Stimulated activated CD4-positive, alpha-beta T cell treated with anti-CD3 and anti-CD28 coated beads, TNF-alpha, amount 100 ng/mL, for 48 hours (primary cell): ENCODE data around the gene CREB5.
"Not testable (repeated sequence)": the region's sequence is repeated elsewhere in the genome, so short reads cannot be mapped to it uniquely, and the experiment has no call there.

Experiments
- DNase-seq, 3 donors: peaks; one replicate each; pipeline ENCODE4 v3.0.0-alpha.2; 2020; ENCODE audit warnings: low read depth in 3 of 3

Gene CREB5

GRCh38 chr7:28579571-28579970 lies 167.3 kb downstream of the CREB5 start:
- DNase-seq: no peak

- DNase-seq: no peak
These were observed 168.3 kb downstream of the CREB5 start for GRCh38 chr7:28580665-28581064.

- DNase-seq: no peak
These were observed 169.0 kb downstream of the CREB5 start for GRCh38 chr7:28581351-28581750.

- no peak for DNase-seq
These were observed 169.9 kb downstream of the CREB5 start for GRCh38 chr7:28582226-28582625.

GRCh38 chr7:28584235-28584634 lies 171.9 kb downstream of the CREB5 start:
- no peak for DNase-seq

- DNase-seq: no peak
These were observed 174.4 kb downstream of the CREB5 start for GRCh38 chr7:28586736-28587135.

GRCh38 chr7:28587211-28587610 lies 174.9 kb downstream of the CREB5 start:
- DNase-seq: no peak

- DNase-seq: no peak
These were observed 176.3 kb downstream of the CREB5 start for GRCh38 chr7:28588602-28589001.

- no peak for DNase-seq
These were observed 178.8 kb downstream of the CREB5 start for GRCh38 chr7:28591041-28591674.

- DNase-seq: no peak
These were observed 179.5 kb downstream of the CREB5 start for GRCh38 chr7:28591725-28592349.

GRCh38 chr7:28592861-28593260 lies 180.5 kb downstream of the CREB5 start:
- no peak for DNase-seq

- no peak for DNase-seq
These were observed 182.8 kb downstream of the CREB5 start for GRCh38 chr7:28595076-28595475.

- no peak for DNase-seq
These were observed 183.5 kb downstream of the CREB5 start for GRCh38 chr7:28595801-28596200.

GRCh38 chr7:28596245-28596935 lies 184.1 kb downstream of the CREB5 start:
- DNase-seq: no peak

- DNase-seq: no peak
These were observed 185.0 kb downstream of the CREB5 start for GRCh38 chr7:28597284-28597683.

GRCh38 chr7:28598037-28598436 lies 185.7 kb downstream of the CREB5 start:
- DNase-seq: not testable (repeated sequence)

GRCh38 chr7:28598586-28598985 lies 186.3 kb downstream of the CREB5 start:
- DNase-seq: no peak

GRCh38 chr7:28599411-28599810 lies 187.1 kb downstream of the CREB5 start:
- DNase-seq: no peak

- no peak for DNase-seq
These were observed 190.0 kb downstream of the CREB5 start for GRCh38 chr7:28602282-28602681.

GRCh38 chr7:28605427-28606085 lies 193.2 kb downstream of the CREB5 start:
- no peak for DNase-seq

- no peak for DNase-seq
These were observed 194.1 kb downstream of the CREB5 start for GRCh38 chr7:28606421-28606820.

- no peak for DNase-seq
These were observed 195.5 kb downstream of the CREB5 start for GRCh38 chr7:28607855-28608193.

GRCh38 chr7:28608237-28608656 lies 195.9 kb downstream of the CREB5 start:
- no peak for DNase-seq
